ENCODE measurements around the gene TMEM253.

DNA sequence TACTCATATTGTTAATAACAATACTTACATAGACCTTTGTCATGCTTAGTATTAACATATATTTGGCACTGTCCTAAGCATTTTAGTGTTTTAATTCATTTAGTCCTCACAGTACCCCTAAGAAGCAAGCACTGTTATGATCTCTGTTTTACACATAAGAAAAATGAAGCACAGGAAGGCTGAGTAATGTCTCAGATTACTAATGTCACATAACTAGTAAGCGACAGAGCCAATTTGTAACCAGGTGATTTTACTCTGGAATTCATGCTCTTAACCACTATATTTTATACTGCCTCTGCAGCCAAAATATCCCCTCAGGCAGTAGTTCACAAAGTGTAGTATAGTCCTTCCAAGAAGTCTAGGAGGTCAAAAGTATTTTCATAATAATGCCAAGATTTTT, 20.3 kb downstream of the TMEM253 start:
- TF ChIP-seq, protein P1, sequence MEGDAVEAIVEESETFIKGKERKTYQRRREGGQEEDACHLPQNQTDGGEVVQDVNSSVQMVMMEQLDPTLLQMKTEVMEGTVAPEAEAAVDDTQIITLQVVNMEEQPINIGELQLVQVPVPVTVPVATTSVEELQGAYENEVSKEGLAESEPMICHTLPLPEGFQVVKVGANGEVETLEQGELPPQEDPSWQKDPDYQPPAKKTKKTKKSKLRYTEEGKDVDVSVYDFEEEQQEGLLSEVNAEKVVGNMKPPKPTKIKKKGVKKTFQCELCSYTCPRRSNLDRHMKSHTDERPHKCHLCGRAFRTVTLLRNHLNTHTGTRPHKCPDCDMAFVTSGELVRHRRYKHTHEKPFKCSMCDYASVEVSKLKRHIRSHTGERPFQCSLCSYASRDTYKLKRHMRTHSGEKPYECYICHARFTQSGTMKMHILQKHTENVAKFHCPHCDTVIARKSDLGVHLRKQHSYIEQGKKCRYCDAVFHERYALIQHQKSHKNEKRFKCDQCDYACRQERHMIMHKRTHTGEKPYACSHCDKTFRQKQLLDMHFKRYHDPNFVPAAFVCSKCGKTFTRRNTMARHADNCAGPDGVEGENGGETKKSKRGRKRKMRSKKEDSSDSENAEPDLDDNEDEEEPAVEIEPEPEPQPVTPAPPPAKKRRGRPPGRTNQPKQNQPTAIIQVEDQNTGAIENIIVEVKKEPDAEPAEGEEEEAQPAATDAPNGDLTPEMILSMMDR (IDR thresholded peaks at IDR 0.05), result no peak
- TF ChIP-seq EZH2phosphoT487 (IDR thresholded peaks at IDR 0.05; ENCODE audit: borderline replicate concordance, low read depth), result no peak
- TF ChIP-seq, protein P2, sequence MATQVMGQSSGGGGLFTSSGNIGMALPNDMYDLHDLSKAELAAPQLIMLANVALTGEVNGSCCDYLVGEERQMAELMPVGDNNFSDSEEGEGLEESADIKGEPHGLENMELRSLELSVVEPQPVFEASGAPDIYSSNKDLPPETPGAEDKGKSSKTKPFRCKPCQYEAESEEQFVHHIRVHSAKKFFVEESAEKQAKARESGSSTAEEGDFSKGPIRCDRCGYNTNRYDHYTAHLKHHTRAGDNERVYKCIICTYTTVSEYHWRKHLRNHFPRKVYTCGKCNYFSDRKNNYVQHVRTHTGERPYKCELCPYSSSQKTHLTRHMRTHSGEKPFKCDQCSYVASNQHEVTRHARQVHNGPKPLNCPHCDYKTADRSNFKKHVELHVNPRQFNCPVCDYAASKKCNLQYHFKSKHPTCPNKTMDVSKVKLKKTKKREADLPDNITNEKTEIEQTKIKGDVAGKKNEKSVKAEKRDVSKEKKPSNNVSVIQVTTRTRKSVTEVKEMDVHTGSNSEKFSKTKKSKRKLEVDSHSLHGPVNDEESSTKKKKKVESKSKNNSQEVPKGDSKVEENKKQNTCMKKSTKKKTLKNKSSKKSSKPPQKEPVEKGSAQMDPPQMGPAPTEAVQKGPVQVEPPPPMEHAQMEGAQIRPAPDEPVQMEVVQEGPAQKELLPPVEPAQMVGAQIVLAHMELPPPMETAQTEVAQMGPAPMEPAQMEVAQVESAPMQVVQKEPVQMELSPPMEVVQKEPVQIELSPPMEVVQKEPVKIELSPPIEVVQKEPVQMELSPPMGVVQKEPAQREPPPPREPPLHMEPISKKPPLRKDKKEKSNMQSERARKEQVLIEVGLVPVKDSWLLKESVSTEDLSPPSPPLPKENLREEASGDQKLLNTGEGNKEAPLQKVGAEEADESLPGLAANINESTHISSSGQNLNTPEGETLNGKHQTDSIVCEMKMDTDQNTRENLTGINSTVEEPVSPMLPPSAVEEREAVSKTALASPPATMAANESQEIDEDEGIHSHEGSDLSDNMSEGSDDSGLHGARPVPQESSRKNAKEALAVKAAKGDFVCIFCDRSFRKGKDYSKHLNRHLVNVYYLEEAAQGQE (IDR thresholded peaks at IDR 0.05; ENCODE audit: low read depth, low read length), result no peak
